HepG2 (cell line): Measurements from ENCODE around the gene CAT. TPM values are rescaled to one million over a fixed set of nuclear protein-coding genes. Genes with fewer than 3 reads are reported as not detected.
A peak's percentile ranks its signal among the peaks of the same experiment; 100 is the strongest.

ENCODE experiments used
- CCDC6 ChIP-seq: sonication (generic); formaldehyde crosslinking; IDR thresholded peaks from 2 replicates; pipeline ENCODE4 v1.8.1; 2022; ENCODE audit warnings: mild to moderate bottlenecking, missing genetic modification reagents, moderate library complexity
- DPF2 ChIP-seq: sonication (generic); formaldehyde crosslinking; IDR thresholded peaks from 2 replicates; pipeline ENCODE4 v1.4.0; 2020; ENCODE audit warnings: mild to moderate bottlenecking, low read depth, missing genetic modification reagents, borderline replicate concordance
- ELF3 ChIP-seq: IDR thresholded peaks from 2 replicates; pipeline ENCODE4 v1.6.1; 2016; ENCODE audit warnings: missing genetic modification reagents, missing compliant biosample characterization
- EZH2 ChIP-seq: conservative IDR thresholded peaks from 2 replicates; pipeline ENCODE4 v1.6.1; 2012; ENCODE audit warnings: mild to moderate bottlenecking, low read depth, low read length, moderate library complexity
- GATAD1 ChIP-seq: IDR thresholded peaks from 2 replicates; pipeline ENCODE4 v1.6.1; 2016; ENCODE audit warnings: missing genetic modification reagents, missing compliant biosample characterization
- KAT7 ChIP-seq: IDR thresholded peaks from 2 replicates; pipeline ENCODE4 v1.6.1; 2018; ENCODE audit warnings: borderline replicate concordance, missing compliant biosample characterization
- PTBP1 ChIP-seq: fragments of 200-400 bp; formaldehyde crosslinking; IDR thresholded peaks from 2 replicates; pipeline ENCODE4 v1.6.1; 2018; ENCODE audit warnings: low read length, low read depth; ENCODE audit not compliant: poor library complexity, severe bottlenecking
- RFX5 ChIP-seq: IDR thresholded peaks from 2 replicates; pipeline ENCODE4 v1.6.1; 2011; ENCODE audit warnings: low read depth, low read length, improper control_type of control experiment
- SAP130 ChIP-seq: IDR thresholded peaks from 2 replicates; pipeline ENCODE4 v1.6.1; 2016; ENCODE audit warnings: low read depth
- SPEN ChIP-seq: sonication (generic); formaldehyde crosslinking; IDR thresholded peaks from 2 replicates; pipeline ENCODE4 v1.5.1; 2020; ENCODE audit warnings: low read depth, mild to moderate bottlenecking, missing genetic modification reagents
- SRY ChIP-seq: sonication (generic); formaldehyde crosslinking; IDR thresholded peaks from 2 replicates; pipeline ENCODE4 v1.8.0; 2022; ENCODE audit warnings: mild to moderate bottlenecking, missing genetic modification reagents
- ZBTB44 ChIP-seq: sonication (generic); formaldehyde crosslinking; IDR thresholded peaks from 2 replicates; pipeline ENCODE4 v1.4.0; 2020; ENCODE audit warnings: missing genetic modification reagents
- ZFY ChIP-seq: sonication (generic); formaldehyde crosslinking; IDR thresholded peaks from 2 replicates; pipeline ENCODE4 v1.4.0; 2020; ENCODE audit warnings: missing genetic modification reagents
- ZIK1 ChIP-seq: sonication (generic); formaldehyde crosslinking; IDR thresholded peaks from 2 replicates; pipeline ENCODE4 v1.5.0; 2020; ENCODE audit warnings: mild to moderate bottlenecking, low read depth, missing genetic modification reagents, borderline replicate concordance
- ZNF224 ChIP-seq: sonication (generic); formaldehyde crosslinking; IDR thresholded peaks from 2 replicates; pipeline ENCODE4 v1.5.0; 2020; ENCODE audit warnings: mild to moderate bottlenecking, missing genetic modification reagents
- ZNF331 ChIP-seq: sonication (generic); formaldehyde crosslinking; IDR thresholded peaks from 2 replicates; pipeline ENCODE4 v1.4.0; 2020; ENCODE audit warnings: missing genetic modification reagents
- ZNF761 ChIP-seq: sonication (generic); formaldehyde crosslinking; conservative IDR thresholded peaks from 2 replicates; pipeline ENCODE4 v1.4.0; 2020; ENCODE audit warnings: mild to moderate bottlenecking, missing genetic modification reagents
- ZNF772 ChIP-seq: sonication (generic); formaldehyde crosslinking; IDR thresholded peaks from 2 replicates; pipeline ENCODE4 v1.5.0; 2020; ENCODE audit warnings: mild to moderate bottlenecking, missing genetic modification reagents
- ZNF777 ChIP-seq: sonication (generic); formaldehyde crosslinking; IDR thresholded peaks from 2 replicates; pipeline ENCODE4 v1.4.0; 2020; ENCODE audit warnings: missing genetic modification reagents
- polyA plus RNA-seq, 8 experiments: library from polyadenylated mRNA; depleted of rRNA in 3 of 8; stranded (reverse) in 7 of 8; unstranded in 1 of 8; fragments of >200 nt; fragmentation: Illumina TruSeq in 4 of 8; extraction: Trizol in 4 of 8; gene quantifications; 2 replicates each; pipeline versions ENCODE4 v1.2.1 to v1.2.3, GENCODE V29; 2011 to 2016; ENCODE audit warnings: low read depth in 4 of 8, missing spikeins in 1 of 8, mixed read lengths in 1 of 8; ENCODE audit not compliant: insufficient read depth in 1 of 8
- total RNA-seq, 5 experiments: library from RNA; depleted of rRNA; stranded (reverse); fragments of >200 nt; fragmentation: Illumina TruSeq; extraction: Trizol; gene quantifications; 2 replicates each; pipeline ENCODE4 v1.2.3, GENCODE V29; 2016; ENCODE audit warnings: low read depth in 1 of 5
- TF ChIP-seq, protein P1 (sequence below): sonication (generic); formaldehyde crosslinking; IDR thresholded peaks from 2 replicates; pipeline ENCODE4 v1.4.0; 2020; ENCODE audit warnings: missing genetic modification reagents
- TF ChIP-seq, protein P2 (sequence below): sonication (generic); formaldehyde crosslinking; IDR thresholded peaks from 2 replicates; pipeline ENCODE4 v1.4.0; 2020; ENCODE audit warnings: missing genetic modification reagents, borderline replicate concordance

Gene CAT
- total and polyA plus RNA-seq, 2 of the 13 experiments (the other 11 are each of a cell fraction or from before 2014, with no cell fraction given) = 107 to 136 TPM

GRCh38 chr11:34512840-34513681 lies 74.3 kb downstream of the CAT start (continued):
- TF ChIP-seq RFX5 (no peak), ZBTB44 (CRISPR knock-in tag) (no peak), SRY (0 out of 2 replicates have a peak, but pooled peaks have one; percentile 17), PTBP1 (peak; percentile 38), ELF3 (0 out of 2 replicates have a peak, but pooled peaks have one; percentile 11), DPF2 (CRISPR knock-in tag) (no peak), ZNF761 (CRISPR knock-in tag) (no peak), ZNF224 (0 out of 2 replicates have a peak, but pooled peaks have one; percentile 14), SAP130 (CRISPR knock-in tag) (peak; percentile 24; the same call in 1 of the 2 replicates), GATAD1 (CRISPR knock-in tag) (0 out of 2 replicates have a peak, but pooled peaks have one; percentile 18), EZH2 (no peak), CCDC6 (CRISPR knock-in tag) (no peak), SPEN (0 out of 2 replicates have a peak, but pooled peaks have one; percentile 31), ZFY (CRISPR knock-in tag) (peak; percentile 47; the same call in 1 of the 2 replicates), ZNF777 (CRISPR knock-in tag) (0 out of 2 replicates have a peak, but pooled peaks have one; percentile 17), ZNF772 (CRISPR knock-in tag) (no peak), ZNF331 (CRISPR knock-in tag) (peak; percentile 38; the same call in 1 of the 2 replicates), ZIK1 (CRISPR knock-in tag) (no peak), KAT7 (CRISPR knock-in tag) (no peak)
- TF ChIP-seq, protein P1, sequence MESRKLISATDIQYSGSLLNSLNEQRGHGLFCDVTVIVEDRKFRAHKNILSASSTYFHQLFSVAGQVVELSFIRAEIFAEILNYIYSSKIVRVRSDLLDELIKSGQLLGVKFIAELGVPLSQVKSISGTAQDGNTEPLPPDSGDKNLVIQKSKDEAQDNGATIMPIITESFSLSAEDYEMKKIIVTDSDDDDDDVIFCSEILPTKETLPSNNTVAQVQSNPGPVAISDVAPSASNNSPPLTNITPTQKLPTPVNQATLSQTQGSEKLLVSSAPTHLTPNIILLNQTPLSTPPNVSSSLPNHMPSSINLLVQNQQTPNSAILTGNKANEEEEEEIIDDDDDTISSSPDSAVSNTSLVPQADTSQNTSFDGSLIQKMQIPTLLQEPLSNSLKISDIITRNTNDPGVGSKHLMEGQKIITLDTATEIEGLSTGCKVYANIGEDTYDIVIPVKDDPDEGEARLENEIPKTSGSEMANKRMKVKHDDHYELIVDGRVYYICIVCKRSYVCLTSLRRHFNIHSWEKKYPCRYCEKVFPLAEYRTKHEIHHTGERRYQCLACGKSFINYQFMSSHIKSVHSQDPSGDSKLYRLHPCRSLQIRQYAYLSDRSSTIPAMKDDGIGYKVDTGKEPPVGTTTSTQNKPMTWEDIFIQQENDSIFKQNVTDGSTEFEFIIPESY (CRISPR knock-in tag) = peak; percentile 47; the same call in 1 of the 2 replicates
- TF ChIP-seq, protein P2, sequence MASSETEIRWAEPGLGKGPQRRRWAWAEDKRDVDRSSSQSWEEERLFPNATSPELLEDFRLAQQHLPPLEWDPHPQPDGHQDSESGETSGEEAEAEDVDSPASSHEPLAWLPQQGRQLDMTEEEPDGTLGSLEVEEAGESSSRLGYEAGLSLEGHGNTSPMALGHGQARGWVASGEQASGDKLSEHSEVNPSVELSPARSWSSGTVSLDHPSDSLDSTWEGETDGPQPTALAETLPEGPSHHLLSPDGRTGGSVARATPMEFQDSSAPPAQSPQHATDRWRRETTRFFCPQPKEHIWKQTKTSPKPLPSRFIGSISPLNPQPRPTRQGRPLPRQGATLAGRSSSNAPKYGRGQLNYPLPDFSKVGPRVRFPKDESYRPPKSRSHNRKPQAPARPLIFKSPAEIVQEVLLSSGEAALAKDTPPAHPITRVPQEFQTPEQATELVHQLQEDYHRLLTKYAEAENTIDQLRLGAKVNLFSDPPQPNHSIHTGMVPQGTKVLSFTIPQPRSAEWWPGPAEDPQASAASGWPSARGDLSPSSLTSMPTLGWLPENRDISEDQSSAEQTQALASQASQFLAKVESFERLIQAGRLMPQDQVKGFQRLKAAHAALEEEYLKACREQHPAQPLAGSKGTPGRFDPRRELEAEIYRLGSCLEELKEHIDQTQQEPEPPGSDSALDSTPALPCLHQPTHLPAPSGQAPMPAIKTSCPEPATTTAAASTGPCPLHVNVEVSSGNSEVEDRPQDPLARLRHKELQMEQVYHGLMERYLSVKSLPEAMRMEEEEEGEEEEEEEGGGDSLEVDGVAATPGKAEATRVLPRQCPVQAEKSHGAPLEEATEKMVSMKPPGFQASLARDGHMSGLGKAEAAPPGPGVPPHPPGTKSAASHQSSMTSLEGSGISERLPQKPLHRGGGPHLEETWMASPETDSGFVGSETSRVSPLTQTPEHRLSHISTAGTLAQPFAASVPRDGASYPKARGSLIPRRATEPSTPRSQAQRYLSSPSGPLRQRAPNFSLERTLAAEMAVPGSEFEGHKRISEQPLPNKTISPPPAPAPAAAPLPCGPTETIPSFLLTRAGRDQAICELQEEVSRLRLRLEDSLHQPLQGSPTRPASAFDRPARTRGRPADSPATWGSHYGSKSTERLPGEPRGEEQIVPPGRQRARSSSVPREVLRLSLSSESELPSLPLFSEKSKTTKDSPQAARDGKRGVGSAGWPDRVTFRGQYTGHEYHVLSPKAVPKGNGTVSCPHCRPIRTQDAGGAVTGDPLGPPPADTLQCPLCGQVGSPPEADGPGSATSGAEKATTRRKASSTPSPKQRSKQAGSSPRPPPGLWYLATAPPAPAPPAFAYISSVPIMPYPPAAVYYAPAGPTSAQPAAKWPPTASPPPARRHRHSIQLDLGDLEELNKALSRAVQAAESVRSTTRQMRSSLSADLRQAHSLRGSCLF (CRISPR knock-in tag) = no peak
